Activated CD4-positive, CD25-positive, alpha-beta regulatory T cell (primary cell): Measurements from ENCODE around the gene CFAP46.
"Not testable (repeated sequence)": the region's sequence is repeated elsewhere in the genome, so short reads cannot be mapped to it uniquely, and the experiment has no call there.

Experiments used
- DNase-seq, 4 experiments: peaks; one replicate each; lab custom pipeline; 2025; lab: John Stamatoyannopoulos, UW

CFAP46 gene

GRCh38 chr10:132826524-132827422 is 115.6 kb downstream of the CFAP46 start:
- DNase-seq: no peak

GRCh38 chr10:132825783-132826523 is 116.4 kb downstream of the CFAP46 start:
- DNase-seq: not testable (repeated sequence)

GRCh38 chr10:132820056-132820455 is 122.3 kb downstream of the CFAP46 start:
- no peak for DNase-seq

GRCh38 chr10:132817701-132818211 is 124.6 kb downstream of the CFAP46 start:
- no peak for DNase-seq

GRCh38 chr10:132816718-132817117 is 125.7 kb downstream of the CFAP46 start:
- no peak for DNase-seq

- DNase-seq: no peak
Measured at GRCh38 chr10:132815168-132815857, 127.1 kb downstream of the CFAP46 start.

- no peak for DNase-seq
Measured at GRCh38 chr10:132814469-132814856, 127.9 kb downstream of the CFAP46 start.

- no peak for DNase-seq
Measured at GRCh38 chr10:132813560-132814468, 128.6 kb downstream of the CFAP46 start.

GRCh38 chr10:132813001-132813401 is 129.4 kb downstream of the CFAP46 start:
- no peak for DNase-seq

GRCh38 chr10:132812520-132812919 is 129.8 kb downstream of the CFAP46 start:
- DNase-seq: no peak

- DNase-seq: no peak
Measured at GRCh38 chr10:132811891-132812481, 130.4 kb downstream of the CFAP46 start.

- DNase-seq: no peak
Measured at GRCh38 chr10:132810807-132811700, 131.3 kb downstream of the CFAP46 start.

- no peak for DNase-seq
Measured at GRCh38 chr10:132810141-132810806, 132.1 kb downstream of the CFAP46 start.

- DNase-seq: no peak
Measured at GRCh38 chr10:132809232-132810140, 132.9 kb downstream of the CFAP46 start.

- no peak for DNase-seq
Measured at GRCh38 chr10:132808383-132809231, 133.8 kb downstream of the CFAP46 start.

- no peak for DNase-seq
Measured at GRCh38 chr10:132807621-132808049, 134.7 kb downstream of the CFAP46 start.

GRCh38 chr10:132806561-132807003 is 135.8 kb downstream of the CFAP46 start:
- no peak for DNase-seq
